Measurements from ENCODE around the gene ISCU.
"Not testable (repeated sequence)": the region's sequence is repeated elsewhere in the genome, so short reads cannot be mapped to it uniquely, and the experiment has no call there.

ISCU gene

DNA sequence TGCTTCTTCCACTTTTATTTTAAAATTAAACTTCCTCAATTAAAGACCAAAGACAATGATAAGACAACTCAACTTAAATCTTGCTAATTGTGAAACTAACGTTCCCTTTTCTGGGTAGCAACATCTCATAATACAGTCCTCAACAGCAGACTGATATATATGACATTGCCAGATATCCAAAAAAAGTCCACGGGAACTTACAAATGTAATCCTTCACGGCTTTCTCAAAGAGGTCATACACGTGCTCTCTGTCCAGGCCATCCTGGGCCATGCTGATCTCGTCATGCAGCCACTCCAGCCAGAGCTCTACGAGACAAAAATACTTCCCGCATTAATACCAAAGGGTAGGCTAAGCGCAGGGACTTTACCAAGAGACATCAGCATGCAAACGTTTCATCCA, 14.7 kb upstream of the ISCU start:
- no peak for DNase-seq

DNA sequence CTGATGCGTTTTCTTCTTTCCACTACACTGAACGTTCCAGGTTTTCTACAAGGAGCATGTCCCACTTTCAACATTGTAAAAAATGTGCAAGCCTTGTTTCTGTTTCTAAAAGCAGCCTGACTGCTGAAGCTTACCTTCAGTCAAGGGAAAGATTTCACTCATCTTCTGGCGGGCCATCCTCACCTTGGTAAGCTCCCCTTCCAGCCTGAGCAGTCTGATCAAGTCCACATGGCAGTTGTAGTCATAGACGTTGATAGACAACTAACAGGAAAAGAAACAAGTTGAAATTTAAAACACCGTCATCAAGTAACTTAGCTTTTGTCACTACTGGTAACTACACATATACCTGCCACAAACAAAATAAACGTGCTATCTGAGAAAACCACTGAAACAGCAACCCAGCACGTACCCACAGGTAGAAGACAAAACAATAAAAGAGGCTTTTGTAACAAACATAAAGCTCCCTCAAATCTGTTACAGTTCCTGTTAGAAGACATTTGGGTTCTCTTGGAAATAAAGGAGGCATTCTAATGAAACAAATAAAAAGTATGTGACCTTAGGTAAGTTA, 13.4 kb upstream of the ISCU start:
- DNase-seq, result no peak

DNA sequence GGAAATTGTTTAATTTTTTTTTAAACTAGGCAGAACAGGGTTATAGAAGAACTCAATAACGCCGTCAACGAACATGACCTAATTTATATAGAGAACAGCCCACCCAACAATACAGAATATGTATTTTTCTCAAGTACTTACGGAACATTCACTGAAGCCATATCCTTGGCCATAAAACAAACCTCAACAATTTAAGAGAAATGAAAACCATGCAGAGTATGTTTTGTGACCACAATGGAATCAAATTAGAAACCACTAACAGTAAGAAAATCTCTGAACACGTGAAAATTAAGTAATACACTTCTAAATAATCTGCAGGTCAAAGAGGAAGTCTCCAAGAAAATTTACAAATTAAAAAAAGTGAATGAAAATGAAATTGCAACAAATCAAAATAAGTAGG, 10.9 kb upstream of the ISCU start:
- no peak for DNase-seq

DNA sequence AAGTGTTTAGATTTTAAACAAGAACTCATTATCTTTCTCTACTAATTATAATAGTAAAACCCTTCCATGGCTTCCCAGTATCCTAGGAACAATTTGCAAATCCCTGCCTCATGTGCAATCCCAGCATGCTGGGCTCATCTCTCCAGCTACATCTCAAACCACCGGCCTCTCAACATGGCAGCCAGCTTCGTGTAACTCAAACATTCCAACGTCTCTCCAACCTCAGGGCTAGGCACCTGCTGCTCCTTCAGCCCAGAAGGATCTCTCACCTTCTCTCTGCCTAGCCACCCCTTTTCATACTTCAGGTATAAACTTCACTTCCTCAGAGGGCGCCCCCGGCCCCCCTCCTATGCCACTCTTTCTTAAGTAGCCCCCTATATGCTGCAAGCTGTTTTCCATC, 8.6 kb upstream of the ISCU start:
- no peak for DNase-seq

DNA sequence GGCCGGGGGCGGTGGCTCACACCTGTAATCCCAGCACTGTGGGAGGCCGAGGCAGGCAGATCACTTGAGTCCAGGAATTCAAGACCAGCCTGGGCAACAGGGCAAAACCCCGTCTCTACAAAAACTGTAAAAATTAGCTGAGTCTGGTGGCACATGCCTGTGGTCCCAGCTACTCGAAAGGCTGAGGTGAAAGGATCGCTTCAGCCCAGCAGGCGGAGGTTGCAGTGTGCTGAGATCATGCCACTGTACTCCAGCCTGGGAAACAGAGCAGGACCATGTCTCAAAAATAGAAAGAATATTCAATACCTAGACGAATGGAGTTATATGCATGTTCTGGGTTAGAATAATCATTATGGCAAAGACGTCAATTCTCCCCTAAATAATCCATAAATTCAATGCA, 7.0 kb upstream of the ISCU start:
- DNase-seq, result not testable (repeated sequence)

DNA sequence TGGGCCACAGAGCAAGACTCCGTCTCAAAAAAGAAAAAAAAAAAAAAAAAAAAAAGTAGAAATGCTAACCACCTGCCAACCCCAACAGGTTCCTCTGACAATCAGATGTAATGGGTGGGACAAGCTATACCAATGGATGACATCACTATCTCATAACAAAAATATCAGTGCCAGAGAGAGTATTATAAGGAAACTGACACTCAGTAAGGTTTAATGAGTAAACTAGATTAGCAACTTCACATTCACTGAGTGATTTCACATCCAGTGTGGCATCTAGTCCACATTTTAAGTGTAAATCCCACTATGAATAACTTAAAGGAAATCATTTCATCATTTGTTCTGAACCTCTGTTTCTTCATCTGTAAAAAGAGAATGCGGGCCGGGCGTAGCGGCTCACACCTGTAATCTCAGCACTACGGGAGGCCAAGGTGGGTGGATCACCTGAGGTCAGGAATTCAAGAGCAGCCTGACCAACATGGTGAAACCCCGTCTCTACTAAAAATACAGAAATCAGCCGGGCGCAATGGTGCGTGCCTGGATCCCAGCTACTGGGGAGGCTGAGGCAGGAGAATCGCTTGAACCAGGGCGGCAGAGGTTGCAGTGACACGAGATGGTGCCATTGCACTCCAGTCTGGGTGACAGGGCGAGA, 3.3 kb upstream of the ISCU start:
- no peak for DNase-seq

DNA sequence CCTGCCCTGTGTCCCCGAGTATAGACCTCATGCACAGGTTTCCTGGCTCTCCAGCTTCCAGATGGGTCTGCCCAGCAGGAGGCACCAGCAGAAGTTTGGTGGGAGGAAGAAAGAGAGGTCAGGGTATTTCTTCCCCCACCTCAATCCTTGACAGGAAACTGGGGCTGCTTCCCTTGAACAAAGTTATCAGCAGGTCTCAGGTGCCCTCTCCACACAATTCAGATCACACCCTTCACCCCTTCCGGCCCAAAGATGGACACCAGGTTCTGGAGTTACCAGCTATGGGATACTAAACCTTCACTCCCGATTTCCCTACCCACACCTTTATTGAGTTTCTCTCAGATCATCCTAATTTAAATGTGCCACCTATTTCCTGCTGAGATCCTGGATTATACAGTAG, 2.6 kb upstream of the ISCU start:
- no peak for DNase-seq

DNA sequence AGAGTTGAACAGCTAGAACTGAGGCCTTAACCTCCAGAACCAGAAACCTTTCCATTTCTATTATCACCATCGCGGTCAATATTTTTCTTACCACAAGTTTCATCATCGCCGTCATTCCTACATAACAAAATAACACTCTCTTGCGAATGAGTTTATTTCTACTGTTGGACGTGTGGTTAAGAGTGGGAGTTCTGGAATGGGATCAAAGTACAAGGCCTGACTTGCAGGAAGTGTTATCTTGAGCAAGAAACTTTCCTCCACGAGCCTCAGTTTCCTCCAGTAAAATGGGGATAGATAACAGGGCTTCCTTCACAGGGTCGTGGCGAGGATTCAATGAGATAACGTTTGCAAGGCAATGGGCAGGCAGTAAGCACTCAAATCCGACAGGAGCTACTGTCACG, 2.1 kb upstream of the ISCU start:
- no peak for DNase-seq

DNA sequence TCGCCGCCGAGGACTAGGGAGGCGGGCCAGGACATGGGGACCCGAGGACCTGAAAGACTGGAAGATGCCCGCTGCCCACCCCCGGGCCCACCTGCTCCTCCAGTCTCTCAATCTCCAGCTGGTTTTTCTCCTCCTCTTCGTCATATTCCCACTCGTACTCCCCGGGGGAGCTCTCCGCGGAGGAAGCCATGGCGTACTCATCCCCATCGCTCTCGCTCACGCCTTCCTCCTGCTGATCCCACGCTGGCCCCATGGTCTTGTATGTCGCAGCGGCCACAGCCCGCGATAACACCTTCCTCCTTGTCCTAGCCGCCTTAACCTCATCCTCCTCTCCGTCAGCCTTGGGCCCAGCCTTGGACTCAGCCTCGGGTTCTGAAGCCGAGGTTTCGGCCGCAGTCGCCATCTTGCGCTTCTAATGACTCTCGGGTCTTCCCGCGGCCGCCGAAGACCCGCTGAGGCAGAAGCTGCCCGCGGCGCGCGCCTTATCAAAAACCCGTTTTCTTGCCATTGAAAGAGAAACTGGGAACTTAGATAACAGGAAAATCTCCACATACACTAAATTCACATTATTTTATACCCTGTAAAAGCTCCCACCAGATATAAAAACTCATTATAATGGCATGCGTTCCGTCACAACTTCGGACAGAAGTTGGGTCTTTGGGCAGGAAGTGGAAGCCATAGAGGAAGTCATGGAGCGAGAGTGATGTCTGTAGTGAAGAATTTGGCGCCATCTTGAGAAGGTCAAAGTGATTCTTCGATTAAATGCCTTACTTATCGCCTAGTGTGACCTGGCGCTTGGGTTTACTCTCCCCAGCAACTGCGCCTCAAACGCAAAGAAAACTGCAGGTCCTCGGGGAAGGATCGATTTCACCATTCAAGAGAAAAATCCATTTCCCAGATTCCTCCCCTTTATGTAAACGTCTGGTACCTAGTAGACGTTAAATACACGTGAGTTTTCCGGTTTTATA, 1.4 kb upstream of the ISCU start, which contains the start of gene SART3:
Gene SART3, minus strand, starts transcription at position 422 of the 968 bp plus-strand sequence. Its CDS starts 19 bp downstream, at position 403.
- DNase-seq, result peak; percentile 80

DNA sequence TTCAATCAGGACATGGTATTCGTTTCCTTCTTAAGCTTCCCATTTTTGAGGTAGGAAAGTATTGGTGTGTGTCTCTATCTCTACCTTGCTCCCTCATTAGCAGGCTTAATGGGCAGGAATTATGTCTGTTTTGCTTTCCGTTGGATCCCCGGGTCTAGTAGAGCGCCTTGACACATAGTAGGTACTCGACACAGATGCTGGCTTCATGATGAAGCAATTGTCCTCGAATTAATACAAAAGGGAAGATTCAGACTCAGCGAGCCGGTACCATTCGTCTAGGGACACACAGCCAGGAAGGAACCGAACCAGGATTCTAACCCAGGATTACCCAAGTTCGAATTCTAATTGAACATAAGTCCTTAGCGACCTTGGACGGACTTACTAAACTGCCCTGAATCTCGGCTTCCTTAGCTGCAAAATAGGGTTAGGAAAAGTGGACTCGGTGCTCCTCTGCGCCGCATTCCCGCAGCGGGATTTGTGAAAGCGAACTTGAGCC, 496 bp upstream of the ISCU start:
- no peak for DNase-seq

DNA sequence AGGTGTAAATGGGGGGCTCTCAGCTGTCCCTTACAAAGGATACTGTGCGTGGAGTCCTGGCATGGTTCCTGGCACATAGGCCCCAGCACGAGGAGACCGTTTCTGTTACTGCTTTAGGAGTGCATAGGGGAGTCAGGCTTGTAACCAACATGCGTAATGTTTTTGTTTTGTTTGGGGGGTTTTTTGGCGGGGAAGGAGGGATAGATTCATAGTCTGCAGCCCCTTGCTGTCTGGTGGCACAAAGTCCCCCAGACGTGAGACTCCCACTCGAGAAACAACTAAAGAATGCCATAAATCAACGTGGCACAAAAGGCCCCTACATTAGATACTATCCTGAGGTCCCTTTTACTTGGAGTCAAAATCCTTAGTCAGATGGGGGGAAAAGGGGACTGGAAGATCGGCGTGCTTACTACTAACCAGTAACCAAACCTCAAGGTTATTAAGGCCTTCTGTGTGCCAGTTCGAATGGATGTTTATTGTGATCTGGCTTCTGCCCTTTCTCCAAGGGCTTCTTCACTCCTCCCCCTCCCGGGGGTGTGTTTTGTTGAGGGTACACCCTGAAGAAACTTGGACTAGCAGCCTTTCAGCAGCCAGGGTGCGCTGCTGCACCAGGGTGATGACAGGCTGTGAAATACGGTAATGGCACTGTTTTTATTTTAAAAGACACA, 874 bp downstream of the ISCU start:
- peak; percentile 77 for DNase-seq

DNA sequence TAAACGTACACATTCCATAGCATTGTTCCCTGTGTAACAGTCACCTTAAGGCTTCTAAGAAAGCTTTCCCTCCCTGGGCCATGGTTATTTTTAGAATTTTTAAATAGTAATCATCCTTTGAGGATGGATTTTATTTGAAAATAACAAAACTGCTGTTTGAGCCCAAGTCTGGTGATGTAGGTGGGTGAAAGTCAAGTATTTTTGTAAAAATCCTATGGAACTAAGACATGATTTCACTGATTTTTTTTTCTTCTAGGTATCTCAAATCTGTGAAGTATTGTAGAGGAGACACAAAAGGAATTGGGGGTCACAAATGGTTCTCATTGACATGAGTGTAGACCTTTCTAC, 1.4 kb downstream of the ISCU start:
- no peak for DNase-seq

DNA sequence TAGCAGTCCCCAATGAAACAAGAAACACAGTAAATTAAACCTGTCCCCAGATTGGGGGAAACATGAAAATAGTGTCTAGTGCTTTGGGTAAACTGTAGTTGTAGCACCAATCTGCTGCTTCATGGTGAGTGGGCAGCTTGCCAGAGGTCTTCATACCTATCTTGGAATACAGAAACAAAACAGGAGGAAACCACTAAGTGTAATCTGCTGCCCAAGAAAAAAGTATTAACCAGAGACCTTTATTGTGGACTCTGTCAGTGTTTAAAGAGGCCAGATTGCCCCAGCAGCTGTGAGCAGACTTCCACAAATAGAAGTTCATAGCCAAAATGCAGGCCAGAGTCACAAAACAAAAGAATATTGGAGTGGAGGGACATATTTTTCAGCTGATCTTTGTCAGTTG, 2.3 kb downstream of the ISCU start:
- DNase-seq, result no peak

DNA sequence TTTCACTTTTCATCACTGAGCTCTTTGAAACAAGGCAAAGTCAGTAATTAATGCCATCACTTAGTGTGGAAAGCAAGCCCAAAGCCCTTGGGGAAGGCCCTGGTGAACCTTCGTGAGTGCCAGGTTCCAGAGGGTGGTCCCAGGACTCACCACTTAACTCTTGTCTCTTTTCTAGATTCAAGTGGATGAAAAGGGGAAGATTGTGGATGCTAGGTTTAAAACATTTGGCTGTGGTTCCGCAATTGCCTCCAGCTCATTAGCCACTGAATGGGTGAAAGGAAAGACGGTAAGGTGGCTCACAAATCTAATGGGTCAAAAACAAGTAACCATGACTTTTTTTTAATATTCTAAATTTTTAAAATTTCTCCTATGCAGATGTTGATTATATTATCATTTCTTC, 2.8 kb downstream of the ISCU start:
- DNase-seq, result no peak

DNA sequence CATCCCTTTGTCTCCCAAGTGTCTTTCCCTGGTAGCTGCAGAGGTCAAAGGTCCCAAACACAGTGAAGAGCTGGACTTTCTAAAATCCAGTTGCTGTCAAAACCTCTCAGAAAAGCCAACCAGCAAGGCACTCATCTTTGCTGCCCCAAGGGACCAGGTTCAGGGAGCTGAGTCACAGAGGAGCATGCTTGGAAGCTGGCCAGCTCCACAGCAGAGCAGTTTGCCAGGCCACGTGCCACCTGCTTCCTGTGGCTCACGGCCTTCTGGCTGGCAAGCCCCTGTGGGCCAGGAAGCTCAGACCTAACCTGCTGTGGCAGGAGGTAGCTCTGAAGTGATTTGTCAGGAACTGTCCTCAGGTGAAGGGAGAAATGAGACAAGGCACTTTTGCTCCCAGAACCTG, 3.6 kb downstream of the ISCU start:
- DNase-seq, result peak; percentile 56

DNA sequence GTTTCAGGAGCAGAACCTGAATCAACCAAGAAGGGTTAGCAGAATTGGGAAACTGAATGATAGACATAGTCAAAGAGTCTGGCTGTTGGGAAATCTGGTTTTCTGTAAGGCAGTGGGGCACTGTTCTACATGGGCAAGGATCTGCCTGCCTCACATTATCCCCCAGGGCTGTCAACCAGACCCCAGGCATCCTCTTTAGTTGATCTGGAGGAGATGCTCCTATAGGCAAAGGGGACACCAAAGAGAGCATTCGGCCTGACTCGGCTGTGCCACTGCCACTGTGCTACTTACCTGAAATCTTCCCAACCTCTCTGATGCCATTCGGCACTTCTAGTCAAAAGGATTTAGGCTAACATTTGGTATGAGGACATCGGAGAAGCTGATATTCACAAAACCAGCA, 4.1 kb downstream of the ISCU start:
- no peak for DNase-seq

DNA sequence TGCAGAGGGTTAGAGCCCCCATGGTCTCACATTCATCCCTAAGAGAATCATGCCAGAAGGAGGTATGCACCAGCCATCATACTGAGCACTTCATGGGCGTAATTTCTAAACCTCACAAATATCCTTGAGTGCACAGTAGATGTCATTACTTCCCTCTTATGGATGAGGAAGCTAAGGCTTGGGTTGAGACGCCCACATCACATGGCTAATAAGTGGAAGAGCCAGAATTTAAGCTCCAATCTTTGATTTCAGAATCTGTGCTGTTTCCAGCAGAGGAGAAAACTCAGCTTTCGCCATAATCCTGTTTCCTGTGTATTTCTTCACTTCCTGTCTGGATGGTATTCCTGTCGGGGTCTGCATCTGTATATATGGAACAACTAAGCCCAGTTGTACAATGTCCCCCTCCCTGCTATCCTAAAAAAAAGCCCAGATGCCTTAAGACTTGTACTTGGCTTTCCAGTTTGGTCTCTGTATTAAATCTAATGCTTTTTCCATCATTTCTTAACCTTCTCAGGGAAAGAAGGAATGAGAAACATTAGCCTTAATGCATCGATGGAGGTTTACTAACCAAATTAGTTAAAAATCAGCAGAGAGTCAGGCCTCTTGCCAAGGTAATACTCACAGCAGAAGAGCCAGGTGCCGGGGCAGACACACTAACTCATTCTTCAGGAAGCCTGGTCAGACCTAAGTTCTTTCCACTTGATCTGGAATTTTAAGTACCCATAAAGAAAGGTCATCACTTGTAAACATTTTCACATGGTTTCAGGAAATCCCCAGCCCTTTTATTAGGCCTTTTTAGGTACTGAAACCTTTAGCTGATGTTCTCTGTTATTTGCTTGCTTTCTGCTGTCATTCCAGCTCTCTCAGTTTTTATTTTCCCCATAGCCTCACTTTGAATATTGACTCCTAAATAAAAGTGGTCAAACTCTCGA, 5.3 kb downstream of the ISCU start:
- no peak for DNase-seq

DNA sequence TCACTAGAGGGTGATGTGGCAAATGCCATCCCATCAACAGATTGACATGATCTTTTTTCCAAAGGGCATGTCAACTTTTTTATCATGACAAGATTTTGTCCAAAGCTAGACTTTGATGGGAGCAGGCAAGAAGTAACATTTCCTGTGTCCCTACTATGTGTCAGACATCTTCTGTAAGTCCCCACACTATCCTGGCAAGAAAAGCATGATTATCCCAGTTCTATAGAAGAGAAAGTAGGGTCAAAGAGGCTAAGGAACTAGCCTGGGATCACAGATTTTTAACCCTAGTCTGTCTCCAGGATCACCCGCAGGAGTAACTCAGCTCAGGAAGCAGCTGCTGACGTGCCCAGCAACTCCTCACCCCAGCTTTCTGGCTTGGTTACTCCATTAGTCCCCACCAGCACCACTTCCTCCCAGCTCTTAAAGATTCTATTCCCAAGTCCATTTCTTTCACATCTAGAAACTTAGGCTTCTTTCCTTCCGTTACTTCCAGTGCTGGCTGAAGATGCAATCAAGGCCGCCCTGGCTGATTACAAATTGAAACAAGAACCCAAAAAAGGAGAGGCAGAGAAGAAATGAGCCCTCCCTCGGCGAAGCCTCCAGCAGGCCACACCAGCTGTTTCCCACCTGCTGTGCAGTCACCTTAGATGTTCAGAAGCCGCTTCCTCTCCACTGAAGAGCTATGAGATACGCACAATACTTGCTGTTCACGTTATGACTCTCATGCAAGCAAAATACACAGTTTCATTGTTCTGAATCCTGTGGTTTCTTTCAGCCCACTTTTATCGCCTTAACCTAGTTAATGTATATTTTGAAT, 6.2 kb downstream of the ISCU start:
- peak; percentile 53 for DNase-seq

DNA sequence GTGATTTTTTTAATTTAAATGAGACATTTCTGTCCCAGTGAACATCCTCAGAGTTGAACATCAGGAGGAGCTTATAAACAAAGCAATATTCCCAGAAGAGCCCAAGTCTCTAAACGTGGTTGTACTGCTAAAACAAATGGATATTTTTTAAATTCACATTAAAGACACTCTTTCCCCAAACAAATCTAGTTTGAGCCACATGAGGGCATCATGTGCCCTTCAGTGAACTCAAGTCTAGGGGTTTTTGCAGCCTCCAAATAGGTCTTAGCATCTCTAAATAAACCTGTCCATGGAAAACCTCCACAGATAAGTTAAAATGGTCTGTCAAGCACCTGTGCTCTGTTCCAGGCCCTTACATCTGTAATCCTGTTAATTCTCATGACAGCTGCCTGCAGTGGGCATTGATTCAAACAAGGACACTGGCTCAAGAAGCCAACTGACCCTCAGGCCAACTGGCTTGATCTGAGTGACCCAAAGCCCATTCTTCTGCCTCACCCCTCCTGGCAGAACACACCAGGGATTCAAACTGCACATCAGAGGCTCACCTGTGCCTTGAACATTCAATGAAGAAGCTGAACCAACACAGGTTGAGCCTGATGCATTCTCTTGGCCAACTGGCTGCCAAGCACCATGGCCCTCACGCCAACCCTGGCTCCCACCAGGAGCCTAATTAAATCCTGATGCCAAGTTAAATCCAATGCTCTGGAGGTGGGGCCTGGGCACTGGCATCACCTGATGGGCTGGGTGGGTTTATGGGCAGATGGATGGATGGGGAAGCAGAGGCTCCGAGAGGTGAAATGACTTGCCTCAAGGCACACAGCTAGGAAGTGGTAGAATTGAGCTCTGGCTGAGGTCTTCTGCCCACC, 8.6 kb downstream of the ISCU start:
- no peak for DNase-seq

DNA sequence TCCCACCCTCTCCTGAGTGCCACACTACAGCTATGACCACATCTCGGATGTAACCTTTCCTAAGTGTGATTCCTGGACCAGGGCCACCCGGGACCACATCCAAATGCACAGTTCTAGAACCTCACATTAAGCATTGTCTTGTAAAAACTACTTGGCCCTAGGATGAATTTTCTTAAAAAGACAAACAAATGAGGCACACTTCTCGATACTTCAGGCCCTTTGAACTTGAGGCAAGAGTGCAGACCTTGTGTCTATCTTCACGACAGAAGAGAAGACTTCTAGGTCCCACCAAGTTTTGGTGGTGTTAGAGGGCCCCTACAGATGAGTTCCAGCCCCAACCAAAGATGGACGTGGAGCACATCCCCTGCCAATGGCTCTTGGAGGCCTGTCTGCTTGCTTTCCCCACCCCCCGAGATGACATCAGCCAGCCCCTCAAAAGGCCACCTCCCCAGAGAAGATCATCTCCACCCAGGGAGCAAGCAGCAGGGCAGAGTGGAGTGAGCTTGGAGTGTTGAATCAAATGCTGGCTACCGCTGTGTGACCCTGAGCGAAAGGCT, 9.3 kb downstream of the ISCU start:
- DNase-seq, result no peak

All from activated CD4-positive, CD25-positive, alpha-beta regulatory T cell treated with anti-CD3 and anti-CD28 coated beads, Interleukin-2, amount 50 U/mL, for 72 hours (primary cell).